Neutrophil (primary cell): ENCODE results near the gene VWF.

Source experiments
- H3K27ac ChIP-seq: fragments of 200-600 bp; sonication (generic); 2 replicates; pipeline ENCODE4 v1.5.1; 2016; ENCODE audit warnings: mild to moderate bottlenecking, moderate library complexity
- H3K27me3 ChIP-seq: fragments of 200-600 bp; sonication (generic); 2 replicates; pipeline ENCODE4 v1.6.0; 2016; ENCODE audit warnings: mild to moderate bottlenecking
- H3K36me3 ChIP-seq: fragments of 200-600 bp; sonication (generic); 2 replicates; pipeline ENCODE4 v1.5.1; 2017
- H3K4me1 ChIP-seq, 2 experiments: fragments of 200-600 bp in 1 of 2; sonication (generic) in 1 of 2; 1 replicate in 1 of 2; 2 replicates in 1 of 2; pipeline versions ENCODE4 v1.5.1 to v1.6.1; 2013 to 2016; ENCODE audit warnings: low read depth in 1 of 2, low read length in 1 of 2, mild to moderate bottlenecking in 1 of 2, moderate library complexity in 1 of 2; ENCODE audit not compliant: control insufficient read depth in 1 of 2, insufficient read depth in 1 of 2
- H3K4me3 ChIP-seq, 2 experiments: fragments of 200-600 bp in 1 of 2; sonication (generic) in 1 of 2; 1 replicate in 1 of 2; 2 replicates in 1 of 2; pipeline ENCODE4 v1.5.1; 2013 to 2016; ENCODE audit warnings: low read depth in 1 of 2, low read length in 1 of 2, mild to moderate bottlenecking in 1 of 2, moderate library complexity in 1 of 2
- H3K9me3 ChIP-seq: fragments of 200-600 bp; sonication (generic); 2 replicates; pipeline ENCODE4 v1.5.1; 2016
- CTCF ChIP-seq: fragments of 200-600 bp; sonication (generic); IDR thresholded peaks from 2 replicates; pipeline ENCODE4 v1.5.1; 2016; ENCODE audit warnings: antibody characterized with exemption

Gene VWF

GRCh38 chr12:5900076-5900475 lies 224.4 kb downstream of the VWF start:
- Histone ChIP-seq H3K27ac (no peak overlapping the region), H3K36me3 (no peaks in the 10 kb centered on the region), H3K4me3 (no peak overlapping the region), H3K4me1 (no peaks in the 10 kb centered on the region), H3K9me3 (no peaks in the 10 kb centered on the region), H3K27me3 (peaks cover 10% of the 10 kb centered on the region)
- no peak for TF ChIP-seq CTCF

- no peak for TF ChIP-seq CTCF
- H3K4me3 ChIP-seq = no peak overlapping the region
- H3K9me3 ChIP-seq = no peaks in the 10 kb centered on the region
- no peaks in the 10 kb centered on the region for H3K4me1 ChIP-seq
- no peak overlapping the region for H3K27ac ChIP-seq
- peaks cover 10% of the 10 kb centered on the region for H3K27me3 ChIP-seq
- H3K36me3 ChIP-seq = no peaks in the 10 kb centered on the region
Measured at GRCh38 chr12:5899675-5900074, 224.8 kb downstream of the VWF start.

- H3K27ac ChIP-seq = no peak overlapping the region
Measured at GRCh38 chr12:5898874-5899273, 225.6 kb downstream of the VWF start.

More at GRCh38 chr12:5898874-5899273, 225.6 kb downstream of the VWF start:
- H3K4me3 ChIP-seq = no peak overlapping the region
- H3K4me1 ChIP-seq = no peaks in the 10 kb centered on the region
- H3K9me3 ChIP-seq = no peaks in the 10 kb centered on the region
- no peaks in the 10 kb centered on the region for H3K36me3 ChIP-seq
- TF ChIP-seq CTCF = no peak
- peaks cover 10% of the 10 kb centered on the region for H3K27me3 ChIP-seq
